GM21526 (cell line): ENCODE data around the gene DNM2.

ENCODE experiments used
- ATAC-seq: cut with Tn5 transposase; IDR thresholded peaks from one replicate; pipeline ENCODE4 v1.9.1; 2021; ENCODE audit warnings: moderate library complexity; ENCODE audit not compliant: unreplicated experiment, low FRiP score

The DNM2 gene

GRCh38 chr19:10768936-10769335, 51.1 kb downstream of the DNM2 start:
- no peak for ATAC-seq

GRCh38 chr19:10769533-10770491, 51.9 kb downstream of the DNM2 start:
- ATAC-seq = no peak

- ATAC-seq = no peak
Observed at GRCh38 chr19:10773969-10774368, 56.1 kb downstream of the DNM2 start.

GRCh38 chr19:10774893-10775292, 57.0 kb downstream of the DNM2 start:
- no peak for ATAC-seq

GRCh38 chr19:10776900-10777650, 59.2 kb downstream of the DNM2 start:
- no peak for ATAC-seq

DNA sequence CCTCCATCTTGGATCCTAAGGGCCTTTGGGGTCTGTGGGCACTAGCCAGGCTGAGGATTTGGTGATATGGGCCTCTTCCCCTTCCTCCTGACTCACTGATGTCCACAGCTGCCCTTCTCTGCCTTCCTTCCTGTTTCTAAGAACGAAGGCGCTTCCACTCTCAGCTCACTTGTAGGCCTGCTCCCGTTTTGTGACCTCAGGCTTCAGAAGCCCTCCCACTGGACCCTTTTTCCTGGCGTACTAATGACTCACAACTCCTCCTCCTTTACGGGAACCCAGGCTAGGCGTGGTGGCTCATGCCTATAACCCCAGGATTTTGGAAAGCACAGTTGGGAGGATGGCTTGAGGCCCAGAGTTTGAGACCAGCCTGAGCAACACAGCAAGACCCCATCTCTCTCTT, 62.5 kb downstream of the DNM2 start:
- ATAC-seq = no peak

DNA sequence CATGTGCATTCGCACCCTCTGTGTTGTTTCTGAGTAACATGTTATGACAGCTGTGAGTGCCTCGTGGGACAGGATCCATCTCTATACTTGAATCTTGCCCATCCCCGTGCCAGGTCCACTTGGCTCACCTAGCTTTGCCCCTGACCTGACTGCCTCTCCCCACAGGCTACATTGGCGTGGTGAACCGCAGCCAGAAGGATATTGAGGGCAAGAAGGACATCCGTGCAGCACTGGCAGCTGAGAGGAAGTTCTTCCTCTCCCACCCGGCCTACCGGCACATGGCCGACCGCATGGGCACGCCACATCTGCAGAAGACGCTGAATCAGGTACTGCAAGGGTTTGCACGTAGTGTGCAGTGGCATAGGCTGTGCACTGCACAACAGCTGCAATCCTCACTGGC, 64.9 kb downstream of the DNM2 start:
- no peak for ATAC-seq

DNA sequence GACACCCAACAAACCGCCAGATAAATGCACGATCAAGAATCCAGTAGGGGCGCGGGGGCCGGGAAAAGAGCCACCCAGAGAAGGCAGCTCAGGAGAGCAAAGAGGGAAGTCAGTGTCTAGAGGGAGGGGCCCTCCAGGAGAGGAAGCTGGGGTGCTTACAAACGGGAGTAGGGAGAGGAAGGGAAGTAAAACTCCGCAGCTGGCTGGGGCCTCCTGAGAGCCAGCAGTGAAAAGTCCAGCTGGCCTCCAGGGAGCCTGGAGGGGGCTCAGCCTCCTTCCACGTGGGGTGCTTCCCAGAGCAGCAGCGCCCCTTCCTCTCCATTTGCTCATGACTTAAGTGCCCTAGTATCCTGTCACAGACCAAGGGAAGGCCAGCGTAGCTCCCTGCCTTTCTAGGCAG, 66.4 kb downstream of the DNM2 start:
- ATAC-seq = no peak

- no peak for ATAC-seq
Observed at GRCh38 chr19:10788146-10788545, 70.3 kb downstream of the DNM2 start.

DNA sequence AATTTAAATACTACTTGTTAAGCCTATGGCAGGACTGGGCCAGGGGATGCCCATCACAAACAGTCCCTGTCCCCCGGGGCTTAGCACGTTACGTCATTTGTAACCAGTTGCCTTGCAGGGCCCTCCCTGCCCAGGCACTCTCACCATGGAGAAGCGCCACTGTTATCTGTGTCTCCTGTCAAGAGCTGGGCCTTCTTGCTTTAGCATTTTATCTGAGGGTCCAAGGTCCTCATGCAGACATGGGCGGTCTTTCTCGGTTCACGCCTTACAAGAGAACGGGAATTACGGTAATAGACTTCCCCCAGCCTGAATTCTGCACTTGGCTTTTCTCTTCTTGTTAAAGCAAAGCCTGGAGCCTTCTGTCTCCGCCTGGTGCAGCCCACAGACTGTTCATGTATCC, 72.0 kb downstream of the DNM2 start:
- no peak for ATAC-seq

GRCh38 chr19:10796653-10797052, 78.8 kb downstream of the DNM2 start:
- ATAC-seq = no peak

DNA sequence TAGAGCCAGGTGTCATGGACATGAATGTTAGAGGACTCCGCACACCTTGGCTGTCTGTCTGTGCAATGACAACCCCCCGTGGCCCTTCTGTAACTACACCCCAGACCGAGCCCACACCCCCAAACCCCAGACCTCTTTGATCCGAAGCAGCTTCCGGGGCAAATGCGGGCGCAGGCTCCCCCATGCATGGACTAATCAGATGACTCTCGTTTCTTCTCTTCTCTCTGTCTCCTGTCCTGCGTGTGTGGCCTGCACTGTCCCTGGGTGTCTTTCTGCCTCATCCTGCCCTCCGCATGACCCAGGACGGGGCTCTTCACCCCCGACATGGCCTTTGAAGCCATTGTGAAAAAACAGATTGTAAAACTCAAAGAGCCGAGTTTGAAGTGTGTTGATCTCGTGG, 79.2 kb downstream of the DNM2 start:
- no peak for ATAC-seq

- no peak for ATAC-seq
Observed at GRCh38 chr19:10797541-10798256, 79.8 kb downstream of the DNM2 start.

DNA sequence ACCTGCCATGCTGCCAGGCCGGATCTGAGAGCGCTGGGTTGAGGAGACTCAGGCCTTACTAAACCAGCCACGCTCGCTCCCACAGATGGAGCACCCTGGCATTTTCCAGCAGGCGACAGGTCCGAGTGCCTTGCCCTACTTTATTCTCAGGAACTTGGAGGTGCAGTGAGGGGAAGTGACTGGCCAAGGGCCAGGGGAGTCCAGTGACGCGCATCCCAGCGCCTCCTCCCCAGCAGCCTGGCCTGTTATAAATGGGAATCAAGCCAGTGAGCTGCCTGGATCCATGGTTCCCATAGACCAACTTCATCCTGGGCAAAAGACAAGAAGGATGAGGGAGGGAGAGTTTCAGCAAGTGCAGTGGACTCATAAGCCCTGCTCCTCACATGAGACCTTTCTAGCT, 82.6 kb downstream of the DNM2 start:
- ATAC-seq = no peak

DNA sequence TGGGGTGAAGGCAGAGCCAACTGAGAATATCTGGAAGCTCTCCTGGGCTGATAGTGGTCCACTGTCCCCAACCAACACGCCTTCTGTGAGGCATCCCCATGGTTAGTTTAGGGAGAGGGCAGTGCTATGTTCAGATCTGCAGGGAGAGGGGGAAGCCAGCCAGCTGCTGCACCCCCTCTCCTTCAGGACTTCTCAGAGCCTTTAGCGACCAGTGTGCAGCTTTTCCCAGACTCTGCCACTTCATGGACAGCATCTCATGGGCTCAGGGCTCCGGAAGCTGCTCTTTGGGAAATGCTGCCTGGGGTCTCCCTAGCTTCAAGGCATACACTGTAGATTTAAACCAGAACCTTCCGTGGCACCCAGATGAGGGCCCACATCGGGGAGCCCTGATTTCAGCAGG, 84.6 kb downstream of the DNM2 start:
- no peak for ATAC-seq

DNA sequence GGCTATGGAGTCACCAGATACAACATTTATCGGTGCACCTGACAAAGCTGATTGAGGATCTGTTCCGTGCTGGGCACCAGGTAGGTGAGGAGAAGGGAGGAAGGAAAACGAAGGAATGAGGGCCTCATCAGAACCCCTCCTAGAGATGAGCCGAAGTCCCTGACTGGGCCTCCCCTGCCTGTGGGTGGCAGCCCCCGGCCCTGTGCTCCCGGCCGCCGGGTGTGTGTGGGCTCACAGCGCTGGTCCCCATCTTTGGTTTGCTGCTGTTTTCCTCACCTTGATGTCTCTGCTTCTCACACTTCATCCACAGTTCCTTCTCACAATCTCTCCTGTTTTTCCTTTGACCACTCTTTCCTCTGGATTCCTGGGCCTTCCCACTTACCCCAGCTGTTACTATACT, 85.4 kb downstream of the DNM2 start:
- ATAC-seq = no peak

GRCh38 chr19:10805065-10805757, 87.3 kb downstream of the DNM2 start:
- ATAC-seq = no peak

DNA sequence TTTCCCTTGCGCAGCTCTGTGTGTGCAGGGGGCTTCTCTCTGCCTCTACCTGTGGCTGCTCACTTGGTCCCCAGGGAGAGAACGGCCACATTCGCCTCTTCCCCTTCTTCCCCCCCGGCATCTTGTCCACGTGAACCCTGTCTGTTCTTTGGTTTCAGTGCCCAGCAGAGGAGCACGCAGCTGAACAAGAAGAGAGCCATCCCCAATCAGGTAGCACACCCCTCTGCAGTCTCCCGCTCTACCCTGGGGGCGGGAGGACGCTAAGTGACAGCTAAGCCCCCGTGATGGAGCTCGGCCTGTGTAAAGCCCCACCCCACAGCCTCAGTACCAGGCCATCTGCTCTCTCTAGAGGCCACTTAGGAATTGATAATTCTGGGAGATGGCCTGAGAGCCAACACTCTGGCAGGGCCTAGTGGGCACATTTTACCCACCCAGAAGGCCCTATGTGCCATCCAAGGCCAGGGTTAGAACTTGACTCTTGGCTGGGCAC, 87.9 kb downstream of the DNM2 start:
- ATAC-seq = no peak

- ATAC-seq = no peak
Observed at GRCh38 chr19:10808937-10809649, 91.2 kb downstream of the DNM2 start.
